Measurements from ENCODE around the gene DPP7.
A peak's percentile ranks its signal among the peaks of the same experiment; 100 is the strongest.

DPP7 gene

GRCh38 chr9:137085920-137086530 lies 28.5 kb downstream of the DPP7 start:
- no peak for DNase-seq

GRCh38 chr9:137084526-137084925 lies 30.0 kb downstream of the DPP7 start:
- no peak for DNase-seq

GRCh38 chr9:137083394-137084004 lies 31.0 kb downstream of the DPP7 start:
- no peak for DNase-seq

GRCh38 chr9:137082925-137083290 lies 31.6 kb downstream of the DPP7 start:
- no peak for DNase-seq

GRCh38 chr9:137082222-137082924 lies 32.2 kb downstream of the DPP7 start:
- no peak for DNase-seq

GRCh38 chr9:137080260-137081122 lies 34.0 kb downstream of the DPP7 start:
- DNase-seq: no peak

GRCh38 chr9:137079401-137079787 lies 35.1 kb downstream of the DPP7 start:
- no peak for DNase-seq

GRCh38 chr9:137078701-137079400 lies 35.7 kb downstream of the DPP7 start:
- DNase-seq: no peak

- no peak for DNase-seq
Observed at GRCh38 chr9:137077758-137078693, 36.5 kb downstream of the DPP7 start.

- no peak for DNase-seq
Observed at GRCh38 chr9:137077010-137077747, 37.4 kb downstream of the DPP7 start, which contains the start of gene UAP1L1. Gene UAP1L1 (plus strand): TSS chr9:137077517. CDS start chr9:137077533, 16 bp downstream.

GRCh38 chr9:137076636-137077009 lies 37.9 kb downstream of the DPP7 start:
- no peak for DNase-seq

- no peak for DNase-seq
Observed at GRCh38 chr9:137075275-137075775, 39.2 kb downstream of the DPP7 start.

- no peak for DNase-seq
Observed at GRCh38 chr9:137074657-137075274, 39.8 kb downstream of the DPP7 start.

GRCh38 chr9:137073992-137074399 lies 40.5 kb downstream of the DPP7 start:
- no peak for DNase-seq

- DNase-seq: no peak
Observed at GRCh38 chr9:137071282-137071681, 43.3 kb downstream of the DPP7 start.

GRCh38 chr9:137070906-137071275 lies 43.6 kb downstream of the DPP7 start:
- DNase-seq: peak; percentile 41

GRCh38 chr9:137070201-137070905 lies 44.2 kb downstream of the DPP7 start, which contains the start of gene SAPCD2:
Gene SAPCD2 (minus strand): TSS chr9:137070557. CDS start chr9:137070460, 97 bp downstream.
- peak; percentile 80 for DNase-seq

- DNase-seq: no peak
Observed at GRCh38 chr9:137069508-137070091, 44.9 kb downstream of the DPP7 start.
